SU-DHL-6 (cell line): ENCODE data around the gene ITGAV.

Experiments used
- EZH2phosphoT487 ChIP-seq: fragments of 200-600 bp; sonication (generic), shearing (Covaris generic); conservative IDR thresholded peaks from 2 replicates; pipeline ENCODE4 v1.6.1; 2018; ENCODE audit warnings: mild to moderate bottlenecking, antibody characterized with exemption, low read length, moderate library complexity, mixed read lengths
- TF ChIP-seq, protein P1 (sequence below): fragments of 200-600 bp; sonication (generic); IDR thresholded peaks from one replicate; pipeline ENCODE4 v1.5.1; 2017; ENCODE audit warnings: antibody characterized with exemption, mild to moderate bottlenecking, low read length, moderate library complexity; ENCODE audit not compliant: insufficient read depth, poor library complexity, severe bottlenecking

DNA sequence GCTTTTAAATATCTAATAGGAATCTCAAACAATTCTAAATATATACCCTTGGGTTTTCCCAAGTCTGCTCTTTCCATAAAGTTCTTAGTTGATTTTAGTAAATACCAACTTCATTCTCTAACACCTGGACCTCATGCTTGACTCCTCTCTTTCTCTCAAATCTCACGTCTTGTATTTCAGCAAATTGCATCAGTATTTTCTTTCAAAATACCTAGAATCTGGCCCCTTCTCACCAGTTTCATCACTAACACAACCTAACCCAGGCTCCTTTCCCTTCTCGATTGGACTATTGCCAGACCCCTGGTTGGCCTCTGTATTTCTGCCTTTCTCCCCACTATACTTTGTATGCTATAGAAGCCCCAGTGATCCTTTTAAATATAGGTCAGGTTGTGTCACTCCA lies 81.0 kb downstream of the ITGAV start:
- TF ChIP-seq, protein P1, sequence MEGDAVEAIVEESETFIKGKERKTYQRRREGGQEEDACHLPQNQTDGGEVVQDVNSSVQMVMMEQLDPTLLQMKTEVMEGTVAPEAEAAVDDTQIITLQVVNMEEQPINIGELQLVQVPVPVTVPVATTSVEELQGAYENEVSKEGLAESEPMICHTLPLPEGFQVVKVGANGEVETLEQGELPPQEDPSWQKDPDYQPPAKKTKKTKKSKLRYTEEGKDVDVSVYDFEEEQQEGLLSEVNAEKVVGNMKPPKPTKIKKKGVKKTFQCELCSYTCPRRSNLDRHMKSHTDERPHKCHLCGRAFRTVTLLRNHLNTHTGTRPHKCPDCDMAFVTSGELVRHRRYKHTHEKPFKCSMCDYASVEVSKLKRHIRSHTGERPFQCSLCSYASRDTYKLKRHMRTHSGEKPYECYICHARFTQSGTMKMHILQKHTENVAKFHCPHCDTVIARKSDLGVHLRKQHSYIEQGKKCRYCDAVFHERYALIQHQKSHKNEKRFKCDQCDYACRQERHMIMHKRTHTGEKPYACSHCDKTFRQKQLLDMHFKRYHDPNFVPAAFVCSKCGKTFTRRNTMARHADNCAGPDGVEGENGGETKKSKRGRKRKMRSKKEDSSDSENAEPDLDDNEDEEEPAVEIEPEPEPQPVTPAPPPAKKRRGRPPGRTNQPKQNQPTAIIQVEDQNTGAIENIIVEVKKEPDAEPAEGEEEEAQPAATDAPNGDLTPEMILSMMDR = no peak
- no peak for TF ChIP-seq EZH2phosphoT487
